Liver (tissue), 9 donors: ENCODE data around the gene SF3B5. TPM values are rescaled to one million over a fixed set of nuclear protein-coding genes. Genes with fewer than 3 reads are reported as not detected.

Experiments used
- DNase-seq: peaks from one replicate; pipeline ENCODE4 v3.0.0-alpha.2; 2017; ENCODE audit warnings: low spot score
- H3K27ac ChIP-seq, 2 donors: one replicate each; pipeline ENCODE4 v1.7.0; 2013; ENCODE audit warnings: inconsistent platforms in 2 of 2, low read length in 2 of 2, control low read depth in 1 of 2, low read depth in 1 of 2, mild to moderate bottlenecking in 1 of 2
- H3K27me3 ChIP-seq, 4 donors: one replicate each; pipeline versions ENCODE4 v1.6.1 to v1.7.0; 2013; ENCODE audit warnings: low read length in 3 of 4, inconsistent platforms in 1 of 4, mild to moderate bottlenecking in 1 of 4, moderate library complexity in 1 of 4; ENCODE audit not compliant: control insufficient read depth in 4 of 4, insufficient read depth in 4 of 4
- H3K36me3 ChIP-seq, 4 donors: one replicate each; pipeline versions ENCODE4 v1.6.1 to v1.7.0; 2013; ENCODE audit warnings: low read length in 3 of 4, mild to moderate bottlenecking in 3 of 4, low read depth in 1 of 4, moderate library complexity in 1 of 4; ENCODE audit not compliant: control insufficient read depth in 4 of 4, insufficient read depth in 3 of 4
- H3K4me1 ChIP-seq, 4 donors: one replicate each; pipeline versions ENCODE4 v1.6.1 to v1.7.0; 2013; ENCODE audit warnings: low read length in 3 of 4, mild to moderate bottlenecking in 3 of 4, moderate library complexity in 1 of 4; ENCODE audit not compliant: control insufficient read depth in 4 of 4, insufficient read depth in 4 of 4
- H3K4me3 ChIP-seq, 3 donors: one replicate each; pipeline versions ENCODE4 v1.6.1 to v1.7.0; 2013; ENCODE audit warnings: low read length in 3 of 3, control low read depth in 1 of 3, low read depth in 1 of 3, mild to moderate bottlenecking in 1 of 3
- H3K9ac ChIP-seq, 2 donors: one replicate each; pipeline ENCODE4 v1.7.0; 2013; ENCODE audit warnings: low read length in 2 of 2, mild to moderate bottlenecking in 2 of 2, moderate library complexity in 2 of 2, control low read depth in 1 of 2, low read depth in 1 of 2
- H3K9me3 ChIP-seq, 4 donors: one replicate each; pipeline versions ENCODE4 v1.6.1 to v1.7.0; 2013; ENCODE audit warnings: low read length in 3 of 4; ENCODE audit not compliant: control insufficient read depth in 4 of 4
- ATF3 ChIP-seq: IDR thresholded peaks from 2 replicates; pipeline ENCODE4 v1.6.1; 2016; ENCODE audit warnings: antibody characterized with exemption
- CTCF ChIP-seq: fragments of 150-350 bp; IDR thresholded peaks from 2 replicates; pipeline ENCODE4 v1.5.1; 2017; ENCODE audit warnings: improper control_type of control experiment, low read depth, low read length; ENCODE audit not compliant: missing input control
- FOXA1 ChIP-seq: IDR thresholded peaks from 2 replicates; pipeline ENCODE4 v1.6.1; 2016; ENCODE audit warnings: antibody characterized with exemption
- FOXA2 ChIP-seq: IDR thresholded peaks from 2 replicates; pipeline ENCODE4 v1.6.1; 2016; ENCODE audit warnings: antibody characterized with exemption
- GABPA ChIP-seq, 2 donors: IDR thresholded peaks in 1 of 2; conservative IDR thresholded peaks in 1 of 2; 2 replicates each; pipeline ENCODE4 v1.6.1; 2016; ENCODE audit warnings: antibody characterized with exemption in 2 of 2, mild to moderate bottlenecking in 1 of 2, moderate library complexity in 1 of 2
- HNF4A ChIP-seq, 2 donors: conservative IDR thresholded peaks; 2 replicates each; pipeline ENCODE4 v1.6.1; 2016; ENCODE audit warnings: antibody characterized with exemption in 2 of 2, mild to moderate bottlenecking in 2 of 2
- HNF4G ChIP-seq: IDR thresholded peaks from 2 replicates; pipeline ENCODE4 v1.6.1; 2016; ENCODE audit warnings: antibody characterized with exemption
- MAX ChIP-seq: IDR thresholded peaks from 2 replicates; pipeline ENCODE4 v1.6.1; 2016; ENCODE audit warnings: antibody characterized with exemption
- NR2F2 ChIP-seq: IDR thresholded peaks from 2 replicates; pipeline ENCODE4 v1.6.1; 2016; ENCODE audit warnings: antibody characterized with exemption
- RAD21 ChIP-seq, 2 donors: IDR thresholded peaks; 2 replicates each; pipeline ENCODE4 v1.6.1; 2016; ENCODE audit warnings: antibody characterized with exemption in 2 of 2, mild to moderate bottlenecking in 2 of 2
- REST ChIP-seq: IDR thresholded peaks from 2 replicates; pipeline ENCODE4 v1.6.1; 2016; ENCODE audit warnings: antibody characterized with exemption, mild to moderate bottlenecking
- RXRA ChIP-seq, 2 donors: IDR thresholded peaks; 2 replicates each; pipeline ENCODE4 v1.6.1; 2017 to 2018; ENCODE audit warnings: antibody characterized with exemption in 2 of 2, mild to moderate bottlenecking in 1 of 2
- SP1 ChIP-seq: IDR thresholded peaks from 2 replicates; pipeline ENCODE4 v1.6.1; 2018; ENCODE audit warnings: antibody characterized with exemption, mild to moderate bottlenecking
- TAF1 ChIP-seq: conservative IDR thresholded peaks from 2 replicates; pipeline ENCODE4 v1.6.1; 2016; ENCODE audit warnings: antibody characterized with exemption, mild to moderate bottlenecking
- WGBS: extraction: QIAGEN DNeasy Blood & Tissue Kit; methylation state at CpG from one replicate; pipeline ENCODE4 v1.1.7; 2013; 5-methylcytosine and 5-hydroxymethylcytosine counted together
- polyA plus RNA-seq, 2 donors: library from polyadenylated mRNA; stranded (reverse) in 1 of 2; unstranded in 1 of 2; fragments of 200-250 nt in 1 of 2; fragments of >200 nt in 1 of 2; fragmentation: Nextera tagmentation in 1 of 2; extraction: Ambion mirVana in 1 of 2; gene quantifications; one replicate each; pipeline versions ENCODE4 v1.2.1 to v1.2.3, GENCODE V29; 2013 to 2015
- total RNA-seq, 2 donors: library from RNA; depleted of rRNA; stranded (reverse); fragments of >200 nt; gene quantifications; one replicate each; pipeline ENCODE4 v1.2.3, GENCODE V29; 2014
- donor health status: healthy.
- donor health status: healthy.
- donor health status: healthy.
- donor health status: healthy.
- donor health status: healthy.

Gene SF3B5
- total and polyA plus RNA-seq, 4 donors: 51.8 to 178 (median 96.9) TPM

GRCh38 chr6:144134737-144135136 lies 39.4 kb upstream of the SF3B5 start:
- Histone ChIP-seq H3K4me1 (no peaks in the 10 kb centered on the region), H3K9ac (no peak overlapping the region), H3K4me3 (no peak overlapping the region), H3K36me3 (no peaks in the 10 kb centered on the region), H3K27me3 (no peaks in the 10 kb centered on the region), H3K27ac (no peak overlapping the region), H3K9me3 (no peaks in the 10 kb centered on the region)
- WGBS: 76% methylated on average over 2 of the region's 2 CpGs
- no peak for DNase-seq
- TF ChIP-seq CTCF: no peak

- no peaks in the 10 kb centered on the region for H3K9me3 ChIP-seq
- no peak for TF ChIP-seq MAX
- TF ChIP-seq FOXA2: no peak
- TF ChIP-seq NR2F2: no peak
- TF ChIP-seq REST: no peak
- no peak for TF ChIP-seq SP1
- no peak for TF ChIP-seq GABPA (IDR thresholded peaks at IDR 0.05 in 1 of 2, conservative IDR thresholded peaks at IDR 0.05 in 1 of 2)
- TF ChIP-seq RXRA (IDR thresholded peaks at IDR 0.05): no peak
- TF ChIP-seq TAF1: no peak
- no peak for TF ChIP-seq CTCF
- no peak for TF ChIP-seq RAD21 (IDR thresholded peaks at IDR 0.05)
- TF ChIP-seq HNF4G: no peak
- TF ChIP-seq HNF4A (conservative IDR thresholded peaks at IDR 0.05): no peak
- no peak for TF ChIP-seq FOXA1
- TF ChIP-seq ATF3: no peak
- WGBS: 90% methylated on average over 2 of the region's 2 CpGs
Measured at GRCh38 chr6:144134176-144134575, 38.8 kb upstream of the SF3B5 start.

More at GRCh38 chr6:144134176-144134575, 38.8 kb upstream of the SF3B5 start:
- Histone ChIP-seq H3K9ac (no peak overlapping the region), H3K4me1 (no peaks in the 10 kb centered on the region), H3K27me3 (no peaks in the 10 kb centered on the region), H3K36me3 (no peaks in the 10 kb centered on the region), H3K27ac (no peak overlapping the region), H3K4me3 (no peak overlapping the region)
- no peak for DNase-seq
